Fibroblast of the aortic adventitia (primary cell): ENCODE measurements around the gene RLF. TPM values are rescaled to one million over a fixed set of nuclear protein-coding genes. Genes with fewer than 3 reads are reported as not detected.
"Not testable (repeated sequence)": the region's sequence is repeated elsewhere in the genome, so short reads cannot be mapped to it uniquely, and the experiment has no call there.

Experiments used
- DNase-seq: peaks from one replicate; pipeline ENCODE4 v3.0.0-alpha.2; 2010; ENCODE audit warnings: low read depth
- H3K4me3 ChIP-seq: 2 replicates; pipeline ENCODE4 v1.5.1; 2011; ENCODE audit warnings: low read depth, mild to moderate bottlenecking, control low read depth, low read length, moderate library complexity
- CTCF ChIP-seq: IDR thresholded peaks from 2 replicates; pipeline ENCODE4 v1.5.1; 2011; ENCODE audit warnings: mild to moderate bottlenecking, low read length, control low read depth, inconsistent platforms; ENCODE audit not compliant: insufficient read depth
- total RNA-seq: library from RNA; depleted of rRNA; stranded (reverse); fragments of >200 nt; gene quantifications from 2 replicates; pipeline ENCODE4 v1.2.3, GENCODE V29; 2012; ENCODE audit warnings: low replicate concordance

RLF gene
- total RNA-seq, 1 donor = 21.9 TPM

- no peak for TF ChIP-seq CTCF
- DNase-seq = no peak
- peak overlapping the region; percentile 93 for H3K4me3 ChIP-seq
Observed at GRCh38 chr1:40162753-40163441, 1.7 kb downstream of the RLF start.

GRCh38 chr1:40167317-40167716 is 6.1 kb downstream of the RLF start:
- TF ChIP-seq CTCF = no peak
- H3K4me3 ChIP-seq = no peak overlapping the region
- no peak for DNase-seq

- no peak for DNase-seq
- H3K4me3 ChIP-seq = no peak overlapping the region
- TF ChIP-seq CTCF = no peak
Observed at GRCh38 chr1:40171036-40171435, 9.8 kb downstream of the RLF start.

- no peak for DNase-seq
- no peak overlapping the region for H3K4me3 ChIP-seq
- no peak for TF ChIP-seq CTCF
Observed at GRCh38 chr1:40174788-40175187, 13.6 kb downstream of the RLF start.

GRCh38 chr1:40176989-40177388 is 15.8 kb downstream of the RLF start:
- not testable (repeated sequence) for DNase-seq, H3K4me3 ChIP-seq

GRCh38 chr1:40178200-40178599 is 17.0 kb downstream of the RLF start:
- TF ChIP-seq CTCF = no peak
- no peak for DNase-seq
- H3K4me3 ChIP-seq = no peak overlapping the region

- DNase-seq = no peak
- no peak for TF ChIP-seq CTCF
- no peak overlapping the region for H3K4me3 ChIP-seq
Observed at GRCh38 chr1:40179496-40180089, 18.4 kb downstream of the RLF start.
